ENCODE measurements around the gene TIGD2.

The TIGD2 gene

DNA sequence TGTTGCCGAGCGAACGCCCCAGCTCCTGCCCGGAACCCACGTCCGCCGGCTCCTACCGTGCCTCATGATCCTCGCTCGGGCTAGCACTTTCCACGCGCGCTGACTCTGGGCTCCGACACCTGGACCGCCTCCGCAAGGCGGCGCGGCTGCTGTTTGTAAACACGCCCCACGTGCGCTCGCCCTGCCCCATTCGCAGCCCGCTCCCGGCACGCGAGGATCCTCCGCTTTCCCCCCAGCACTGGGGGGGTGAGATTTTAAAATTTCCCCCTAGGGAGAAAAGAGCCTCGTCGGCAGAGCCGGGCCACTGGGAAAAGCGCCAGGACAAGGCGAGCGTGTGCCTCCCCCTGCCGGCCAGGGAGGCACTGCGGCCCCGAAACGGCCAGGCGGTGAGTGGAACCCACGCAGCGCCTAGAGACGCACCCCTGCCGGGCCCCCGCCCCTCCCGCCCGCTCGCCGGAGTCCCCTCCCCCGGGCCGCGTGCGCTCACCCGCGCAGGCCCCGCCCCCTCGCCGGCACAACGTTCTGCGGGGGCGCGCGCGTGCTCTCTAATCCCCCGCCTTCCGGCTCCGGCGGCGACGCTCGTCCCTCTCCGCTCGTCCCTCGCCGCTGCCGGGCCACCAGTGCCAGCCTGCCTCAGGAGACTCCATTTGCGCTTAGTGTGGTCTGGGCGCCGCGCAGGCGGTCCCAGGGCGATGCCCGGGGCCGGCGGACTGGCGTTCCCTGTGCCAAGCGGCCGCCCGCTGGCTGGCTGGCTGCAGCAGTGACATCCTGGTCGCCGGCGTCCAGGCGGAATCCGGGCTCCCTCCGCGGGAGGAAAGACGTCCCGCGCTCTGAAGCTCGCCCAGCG, at the start of gene TIGD2:
TIGD2 (plus strand) TSS at position 548 of the 847 bp plus-strand sequence. CDS start 1,442 bp downstream, outside the sequence.
- peak within 1 kb of the TSS; percentile 80 for H3K9ac ChIP-seq (ENCODE audit: low read depth, low read length)
- H3K9me3 ChIP-seq (ENCODE audit: control insufficient read depth, insufficient read depth, low read length): no peaks in the 10 kb centered on the region
- peaks cover 11% of the 10 kb centered on the region for H3K4me1 ChIP-seq (ENCODE audit: control insufficient read depth, insufficient read depth, low read length)
- H3K27me3 ChIP-seq (ENCODE audit: control insufficient read depth, insufficient read depth, low read length): peaks cover 38% of the 10 kb centered on the region
- peak within 1 kb of the TSS; percentile 81 for H3K4me3 ChIP-seq (ENCODE audit: low read depth, low read length)
- no peaks in the 10 kb centered on the region for H3K36me3 ChIP-seq (ENCODE audit: control insufficient read depth, insufficient read depth, low read length)
- H3K27ac ChIP-seq (ENCODE audit: low read depth, low read length): peak within 1 kb of the TSS; percentile 77

DNA sequence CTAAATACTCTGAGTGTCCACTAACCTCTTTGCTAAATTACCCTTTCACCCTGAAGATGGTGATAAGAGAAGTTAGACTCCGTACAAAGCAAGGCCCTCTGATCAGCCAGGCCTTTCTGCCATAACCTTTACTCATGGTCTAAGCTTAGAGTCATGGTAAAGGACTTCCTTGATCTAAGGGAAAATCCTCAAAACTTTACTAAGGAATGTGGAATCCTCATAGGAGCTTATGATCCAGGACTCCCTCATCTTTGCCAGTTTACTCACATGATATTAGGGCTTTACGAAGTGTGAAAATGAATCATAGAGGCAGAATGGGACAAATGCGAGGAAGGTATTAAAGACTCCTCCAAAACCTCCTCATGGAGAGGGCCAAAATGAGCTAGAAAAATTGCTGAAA, 46.5 kb upstream of the TIGD2 start:
- no peak overlapping the region for H3K4me3 ChIP-seq (ENCODE audit: low read depth, low read length)
- no peak overlapping the region for H3K27ac ChIP-seq (ENCODE audit: low read depth, low read length)
- H3K4me1 ChIP-seq (ENCODE audit: control insufficient read depth, insufficient read depth, low read length): no peaks in the 10 kb centered on the region
- H3K36me3 ChIP-seq (ENCODE audit: control insufficient read depth, insufficient read depth, low read length): no peaks in the 10 kb centered on the region
- H3K27me3 ChIP-seq (ENCODE audit: control insufficient read depth, insufficient read depth, low read length): no peaks in the 10 kb centered on the region
- 0 out of 2 replicates have a peak, but pooled peaks cover 3% of the 10 kb centered on the region for H3K9me3 ChIP-seq (ENCODE audit: control insufficient read depth, insufficient read depth, low read length)
- H3K9ac ChIP-seq (ENCODE audit: low read depth, low read length): no peak overlapping the region

DNA sequence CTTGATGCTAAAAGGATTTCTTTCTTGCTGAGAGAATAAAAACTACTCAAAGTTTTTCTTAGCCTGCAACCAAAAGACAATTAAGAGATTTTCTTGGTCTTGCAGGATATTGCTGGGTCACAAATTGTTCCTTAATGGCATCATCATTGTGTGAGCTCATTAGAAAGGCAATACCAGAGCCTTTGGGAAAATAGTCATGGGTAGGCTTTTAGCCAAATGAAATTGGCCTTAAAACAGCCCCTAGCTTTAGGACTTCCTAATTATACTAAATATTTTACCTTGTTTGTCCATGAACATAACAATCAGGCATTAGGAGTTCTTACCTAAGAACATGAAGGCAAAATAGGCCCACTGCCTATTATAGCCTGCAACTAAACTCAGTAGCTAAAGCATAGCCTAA, 43.9 kb upstream of the TIGD2 start:
- no peak overlapping the region for H3K27ac ChIP-seq (ENCODE audit: low read depth, low read length)
- H3K4me3 ChIP-seq (ENCODE audit: low read depth, low read length): no peak overlapping the region
- no peaks in the 10 kb centered on the region for H3K4me1 ChIP-seq (ENCODE audit: control insufficient read depth, insufficient read depth, low read length)
- no peaks in the 10 kb centered on the region for H3K27me3 ChIP-seq (ENCODE audit: control insufficient read depth, insufficient read depth, low read length)
- no peaks in the 10 kb centered on the region for H3K36me3 ChIP-seq (ENCODE audit: control insufficient read depth, insufficient read depth, low read length)
- 0 out of 2 replicates have a peak, but pooled peaks cover 3% of the 10 kb centered on the region for H3K9me3 ChIP-seq (ENCODE audit: control insufficient read depth, insufficient read depth, low read length)
- H3K9ac ChIP-seq (ENCODE audit: low read depth, low read length): no peak overlapping the region

DNA sequence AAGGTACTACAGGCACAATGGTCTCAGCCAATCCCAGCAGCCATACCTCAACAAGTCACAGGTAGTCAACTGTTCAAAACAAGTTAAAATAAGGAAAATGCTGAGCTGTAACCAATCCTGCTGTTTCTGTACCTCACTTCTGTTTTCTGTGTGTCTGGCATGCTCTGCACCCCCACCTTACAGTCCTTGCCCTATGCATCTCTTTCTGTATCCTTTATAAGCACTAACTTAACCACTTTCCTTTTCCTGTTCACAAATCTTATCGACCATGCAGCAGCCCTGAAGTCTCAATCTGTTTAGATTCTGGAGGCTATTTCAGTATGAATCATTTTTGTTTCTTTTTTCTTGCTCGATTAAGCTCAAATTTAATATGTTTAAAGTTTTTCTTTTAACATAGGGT, 41.9 kb upstream of the TIGD2 start:
- Histone ChIP-seq H3K9ac (ENCODE audit: low read depth, low read length) (no peak overlapping the region), H3K36me3 (ENCODE audit: control insufficient read depth, insufficient read depth, low read length) (no peaks in the 10 kb centered on the region)

DNA sequence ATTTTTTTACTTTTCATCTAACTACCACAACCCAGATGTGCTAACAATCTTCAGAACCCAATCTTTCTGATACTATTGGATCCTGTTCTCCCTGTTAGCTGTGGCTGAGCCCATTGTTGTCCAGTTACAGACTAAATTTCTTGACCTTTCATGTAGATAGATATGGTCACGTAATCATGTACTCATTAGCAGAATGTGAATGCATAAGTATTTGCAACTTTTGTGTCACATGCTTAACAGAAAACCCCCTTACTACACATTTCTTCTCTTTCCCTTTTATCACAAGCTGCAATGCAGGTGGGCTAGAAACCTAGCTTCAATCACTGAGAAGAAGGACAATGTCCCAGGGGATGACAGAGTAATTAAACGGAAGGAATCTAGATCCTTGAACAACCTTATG, 41.3 kb upstream of the TIGD2 start:
- Histone ChIP-seq H3K4me3 (ENCODE audit: low read depth, low read length) (no peak overlapping the region), H3K27ac (ENCODE audit: low read depth, low read length) (no peak overlapping the region), H3K9ac (ENCODE audit: low read depth, low read length) (no peak overlapping the region), H3K27me3 (ENCODE audit: control insufficient read depth, insufficient read depth, low read length) (no peaks in the 10 kb centered on the region), H3K9me3 (ENCODE audit: control insufficient read depth, insufficient read depth, low read length) (no peaks in the 10 kb centered on the region), H3K4me1 (ENCODE audit: control insufficient read depth, insufficient read depth, low read length) (no peaks in the 10 kb centered on the region), H3K36me3 (ENCODE audit: control insufficient read depth, insufficient read depth, low read length) (no peaks in the 10 kb centered on the region)

More for the DNA sequence above, 41.9 kb upstream of the TIGD2 start:
- no peak overlapping the region for H3K4me3 ChIP-seq (ENCODE audit: low read depth, low read length)
- H3K4me1 ChIP-seq (ENCODE audit: control insufficient read depth, insufficient read depth, low read length): no peaks in the 10 kb centered on the region
- 0 out of 2 replicates have a peak, but pooled peaks cover 3% of the 10 kb centered on the region for H3K9me3 ChIP-seq (ENCODE audit: control insufficient read depth, insufficient read depth, low read length)
- no peaks in the 10 kb centered on the region for H3K27me3 ChIP-seq (ENCODE audit: control insufficient read depth, insufficient read depth, low read length)
- no peak overlapping the region for H3K27ac ChIP-seq (ENCODE audit: low read depth, low read length)

DNA sequence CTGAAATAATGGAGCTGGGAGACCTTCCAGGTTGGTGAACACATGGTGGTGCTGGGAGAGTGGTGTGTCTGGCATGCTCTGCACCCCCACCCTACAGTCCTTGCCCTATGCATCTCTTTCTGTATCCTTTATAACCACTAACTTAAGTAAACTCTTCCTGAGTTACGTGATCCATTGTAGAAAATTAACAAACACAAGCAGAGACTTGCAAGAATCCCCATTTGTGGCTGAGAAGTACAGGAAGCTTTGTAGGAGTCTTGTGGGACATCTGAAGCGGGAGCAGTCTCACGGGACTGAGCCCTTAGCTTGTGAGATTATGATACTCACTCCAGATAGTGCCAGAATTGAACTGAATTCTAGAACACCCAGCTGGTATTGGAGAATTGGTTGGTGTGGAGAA, 40.0 kb upstream of the TIGD2 start:
- no peak overlapping the region for H3K4me3 ChIP-seq (ENCODE audit: low read depth, low read length)
- no peaks in the 10 kb centered on the region for H3K27me3 ChIP-seq (ENCODE audit: control insufficient read depth, insufficient read depth, low read length)
- H3K36me3 ChIP-seq (ENCODE audit: control insufficient read depth, insufficient read depth, low read length): no peaks in the 10 kb centered on the region
- H3K9me3 ChIP-seq (ENCODE audit: control insufficient read depth, insufficient read depth, low read length): no peaks in the 10 kb centered on the region
- no peaks in the 10 kb centered on the region for H3K4me1 ChIP-seq (ENCODE audit: control insufficient read depth, insufficient read depth, low read length)
- H3K9ac ChIP-seq (ENCODE audit: low read depth, low read length): no peak overlapping the region
- no peak overlapping the region for H3K27ac ChIP-seq (ENCODE audit: low read depth, low read length)

DNA sequence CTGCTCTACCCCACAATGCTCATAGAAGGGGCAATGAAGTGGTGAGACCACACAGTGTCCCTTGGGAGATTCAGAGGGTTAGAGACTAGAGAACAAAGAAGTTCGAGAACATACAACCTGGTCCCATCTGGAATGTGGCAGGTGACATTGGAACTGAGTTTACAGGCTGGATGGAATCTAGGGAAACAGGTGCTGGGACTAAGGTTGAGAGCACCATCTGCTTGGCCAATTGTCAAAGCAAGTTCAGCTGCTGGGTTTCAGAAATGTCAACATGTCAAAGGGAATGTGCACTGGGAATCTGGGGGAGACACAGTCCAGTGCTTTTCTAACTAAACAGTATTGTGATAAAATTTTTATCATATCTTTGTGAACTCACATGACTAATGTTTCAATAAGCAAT, 38.4 kb upstream of the TIGD2 start:
- no peak overlapping the region for H3K9ac ChIP-seq (ENCODE audit: low read depth, low read length)
- no peak overlapping the region for H3K4me3 ChIP-seq (ENCODE audit: low read depth, low read length)
- no peaks in the 10 kb centered on the region for H3K36me3 ChIP-seq (ENCODE audit: control insufficient read depth, insufficient read depth, low read length)
- H3K27me3 ChIP-seq (ENCODE audit: control insufficient read depth, insufficient read depth, low read length): no peaks in the 10 kb centered on the region
- no peaks in the 10 kb centered on the region for H3K4me1 ChIP-seq (ENCODE audit: control insufficient read depth, insufficient read depth, low read length)
- no peak overlapping the region for H3K27ac ChIP-seq (ENCODE audit: low read depth, low read length)
- 0 out of 2 replicates have a peak, but pooled peaks cover 3% of the 10 kb centered on the region for H3K9me3 ChIP-seq (ENCODE audit: control insufficient read depth, insufficient read depth, low read length)

DNA sequence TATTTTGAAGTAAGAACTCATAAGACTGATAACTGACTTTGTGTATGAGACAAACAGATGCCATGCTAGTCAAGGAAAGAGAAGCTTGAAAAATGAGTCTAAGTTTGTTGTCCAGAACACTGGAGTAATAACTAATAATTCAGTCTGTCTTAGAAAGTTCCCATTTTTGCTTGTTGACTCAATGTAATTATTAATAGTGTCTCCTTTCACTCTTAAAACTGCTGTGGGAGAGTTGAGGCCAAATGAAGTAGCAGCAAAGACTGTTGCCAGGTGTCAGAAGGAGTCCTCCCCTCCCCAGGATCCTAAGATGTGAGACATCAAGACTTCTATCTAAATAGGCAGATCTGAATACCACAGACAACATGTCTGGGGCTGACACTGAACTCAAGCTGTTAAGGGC, 33.6 kb upstream of the TIGD2 start:
- no peak overlapping the region for H3K27ac ChIP-seq (ENCODE audit: low read depth, low read length)
- H3K9me3 ChIP-seq (ENCODE audit: control insufficient read depth, insufficient read depth, low read length): 0 out of 2 replicates have a peak, but pooled peaks cover 3% of the 10 kb centered on the region
- no peak overlapping the region for H3K4me3 ChIP-seq (ENCODE audit: low read depth, low read length)
- no peaks in the 10 kb centered on the region for H3K27me3 ChIP-seq (ENCODE audit: control insufficient read depth, insufficient read depth, low read length)
- no peaks in the 10 kb centered on the region for H3K4me1 ChIP-seq (ENCODE audit: control insufficient read depth, insufficient read depth, low read length)
- no peak overlapping the region for H3K9ac ChIP-seq (ENCODE audit: low read depth, low read length)
- no peaks in the 10 kb centered on the region for H3K36me3 ChIP-seq (ENCODE audit: control insufficient read depth, insufficient read depth, low read length)

DNA sequence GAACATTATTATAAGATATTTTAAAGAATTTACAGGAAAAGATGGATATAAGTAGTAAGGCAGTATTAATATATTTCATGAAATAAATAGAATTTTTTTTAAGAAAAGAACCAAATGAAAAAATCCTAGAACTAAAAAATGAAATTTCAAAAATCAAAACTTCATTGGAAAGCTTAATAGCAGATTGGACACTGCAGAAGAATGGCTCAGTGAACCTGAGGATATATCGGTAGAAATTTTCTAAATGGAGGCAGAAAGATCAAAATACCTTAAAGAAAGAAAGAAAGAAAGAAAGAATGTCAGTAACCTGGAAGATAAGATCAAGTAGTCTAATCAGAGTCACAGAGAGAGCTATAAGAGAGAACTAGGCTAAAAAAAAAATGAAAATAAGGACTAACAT, 33.0 kb upstream of the TIGD2 start:
- H3K4me3 ChIP-seq (ENCODE audit: low read depth, low read length): no peak overlapping the region
- H3K27me3 ChIP-seq (ENCODE audit: control insufficient read depth, insufficient read depth, low read length): no peaks in the 10 kb centered on the region
- no peaks in the 10 kb centered on the region for H3K36me3 ChIP-seq (ENCODE audit: control insufficient read depth, insufficient read depth, low read length)
- H3K9me3 ChIP-seq (ENCODE audit: control insufficient read depth, insufficient read depth, low read length): 0 out of 2 replicates have a peak, but pooled peaks cover 3% of the 10 kb centered on the region
- no peak overlapping the region for H3K27ac ChIP-seq (ENCODE audit: low read depth, low read length)
- H3K9ac ChIP-seq (ENCODE audit: low read depth, low read length): no peak overlapping the region
- no peaks in the 10 kb centered on the region for H3K4me1 ChIP-seq (ENCODE audit: control insufficient read depth, insufficient read depth, low read length)

DNA sequence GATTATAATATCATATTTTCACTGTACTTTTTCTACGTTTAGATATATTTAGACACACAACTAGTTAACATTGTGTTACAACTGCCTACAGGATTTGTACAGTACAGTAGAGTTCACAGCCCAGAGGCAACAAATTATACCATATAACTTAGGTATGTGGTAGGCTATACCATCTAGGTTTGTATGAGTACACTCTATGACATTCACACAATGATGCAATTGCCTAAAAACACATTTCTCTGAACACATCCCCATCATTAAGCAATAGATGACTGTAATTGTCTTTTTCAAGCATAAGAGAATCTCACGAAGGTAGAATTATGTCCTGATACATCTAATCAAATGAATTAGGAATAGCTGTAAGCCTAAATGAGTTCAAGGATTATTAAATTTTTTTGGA, 12.3 kb upstream of the TIGD2 start:
- Histone ChIP-seq H3K4me1 (ENCODE audit: control insufficient read depth, insufficient read depth, low read length) (no peaks in the 10 kb centered on the region), H3K27ac (ENCODE audit: low read depth, low read length) (no peak overlapping the region), H3K9ac (ENCODE audit: low read depth, low read length) (no peak overlapping the region)

DNA sequence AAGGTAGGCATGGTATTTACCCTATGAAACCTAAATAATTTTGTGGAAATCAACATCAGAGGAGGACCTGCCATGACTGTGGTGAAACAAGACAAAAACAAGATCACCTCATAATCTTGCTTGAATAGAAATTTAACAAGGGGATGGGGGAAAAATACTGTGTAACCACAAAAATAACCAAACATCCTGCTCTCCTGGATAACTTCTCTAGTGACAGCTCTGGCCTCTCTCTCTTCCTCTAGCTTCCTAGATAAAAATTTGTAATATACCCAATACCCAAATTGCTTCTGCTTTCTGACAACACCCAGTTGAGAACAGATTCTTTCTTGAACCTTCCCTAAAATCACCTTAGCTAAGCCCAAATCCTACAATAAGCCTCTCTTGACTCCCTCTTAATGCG, 11.9 kb upstream of the TIGD2 start:
- Histone ChIP-seq H3K4me3 (ENCODE audit: low read depth, low read length) (no peak overlapping the region), H3K36me3 (ENCODE audit: control insufficient read depth, insufficient read depth, low read length) (no peaks in the 10 kb centered on the region), H3K9ac (ENCODE audit: low read depth, low read length) (no peak overlapping the region), H3K4me1 (ENCODE audit: control insufficient read depth, insufficient read depth, low read length) (no peaks in the 10 kb centered on the region), H3K9me3 (ENCODE audit: control insufficient read depth, insufficient read depth, low read length) (peaks cover 4% of the 10 kb centered on the region; the same call in 1 of the 2 replicates), H3K27ac (ENCODE audit: low read depth, low read length) (no peak overlapping the region), H3K27me3 (ENCODE audit: control insufficient read depth, insufficient read depth, low read length) (no peaks in the 10 kb centered on the region)

More for the DNA sequence above, 12.3 kb upstream of the TIGD2 start:
- peaks cover 4% of the 10 kb centered on the region; the same call in 1 of the 2 replicates for H3K9me3 ChIP-seq (ENCODE audit: control insufficient read depth, insufficient read depth, low read length)
- no peaks in the 10 kb centered on the region for H3K27me3 ChIP-seq (ENCODE audit: control insufficient read depth, insufficient read depth, low read length)
- no peak overlapping the region for H3K4me3 ChIP-seq (ENCODE audit: low read depth, low read length)
- no peaks in the 10 kb centered on the region for H3K36me3 ChIP-seq (ENCODE audit: control insufficient read depth, insufficient read depth, low read length)

Data from HUES48 (cell line).